ENCODE results near the gene CNOT10. TPM values are rescaled to one million over a fixed set of nuclear protein-coding genes. Genes with fewer than 3 reads are reported as not detected.

CNOT10 gene
- total and polyA plus RNA-seq, 5 experiments from 2014 or later: 27.3 to 52.9 (median 32.0) TPM

DNA sequence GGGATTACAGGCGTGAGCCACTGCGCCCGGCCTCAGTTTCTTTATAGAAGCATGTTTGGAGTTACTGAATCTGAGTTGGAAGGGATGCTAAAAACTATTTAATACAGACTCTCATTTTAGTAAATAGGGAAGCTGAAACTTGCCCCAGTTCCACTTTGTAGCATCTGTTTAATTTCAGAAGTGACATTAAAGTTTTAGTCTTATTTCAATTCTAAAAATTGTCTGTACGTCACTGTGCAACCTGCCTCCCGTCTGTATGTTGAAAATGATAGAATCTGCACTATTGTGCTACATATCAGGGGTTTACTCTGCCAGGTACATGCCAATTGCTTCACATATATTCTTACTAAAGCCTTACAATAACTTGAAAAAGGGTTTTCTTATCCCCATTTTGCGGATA, 15.3 kb downstream of the CNOT10 start:
- POLR2A ChIA-PET: no interaction called here
- H3K27ac Mint-ChIP-seq: no peak overlapping the region
- H3K4me3 Mint-ChIP-seq: no peak overlapping the region
- H3K27me3 Mint-ChIP-seq: no peaks in the 10 kb centered on the region
- no peak for ATAC-seq
- no peaks in the 10 kb centered on the region for H3K9me3 Mint-ChIP-seq
- H3K36me3 Mint-ChIP-seq: peaks cover 0 to 21% (median 7%) of the 10 kb centered on the region in 3 donors
- peaks cover 17 to 34% (median 25%) of the 10 kb centered on the region in 4 donors for H3K4me1 Mint-ChIP-seq
- DNase-seq: no peak

DNA sequence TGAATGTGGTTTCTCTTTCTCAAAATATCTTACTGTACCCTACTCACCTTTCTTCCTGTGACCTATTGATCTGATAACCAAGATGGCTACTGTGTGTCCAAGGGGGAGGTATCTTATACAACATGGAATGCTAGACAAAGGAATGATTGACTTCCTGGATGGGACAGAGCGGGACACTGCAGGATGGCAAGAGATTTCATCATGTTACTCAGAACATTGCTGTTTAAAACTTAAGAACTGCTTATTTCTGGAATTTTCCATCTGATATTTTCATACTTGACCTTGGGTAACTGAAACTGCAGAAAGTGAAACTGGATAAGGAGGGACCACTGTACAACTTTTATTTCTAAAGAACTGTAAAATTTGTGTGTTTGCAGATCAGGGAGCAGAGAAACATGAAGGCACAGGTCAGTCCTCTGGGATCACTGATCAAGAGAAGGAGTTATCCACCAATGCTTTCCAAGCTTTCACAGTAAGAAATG, 18.5 kb downstream of the CNOT10 start:
- no peaks in the 10 kb centered on the region for H3K27me3 Mint-ChIP-seq
- POLR2A ChIA-PET: no interaction called here
- peak overlapping the region in 2 of 10 donors; percentile 15 to 30 for H3K4me3 Mint-ChIP-seq
- DNase-seq (no peak), ATAC-seq (no peak)
- peaks cover 1 to 30% (median 14%) of the 10 kb centered on the region in 3 donors for H3K36me3 Mint-ChIP-seq
- H3K4me1 Mint-ChIP-seq: peaks cover 16 to 46% (median 31%) of the 10 kb centered on the region in 4 donors
- no peaks in the 10 kb centered on the region for H3K9me3 Mint-ChIP-seq
- peak overlapping the region in 2 of 10 donors; percentile 11 to 30 for H3K27ac Mint-ChIP-seq

DNA sequence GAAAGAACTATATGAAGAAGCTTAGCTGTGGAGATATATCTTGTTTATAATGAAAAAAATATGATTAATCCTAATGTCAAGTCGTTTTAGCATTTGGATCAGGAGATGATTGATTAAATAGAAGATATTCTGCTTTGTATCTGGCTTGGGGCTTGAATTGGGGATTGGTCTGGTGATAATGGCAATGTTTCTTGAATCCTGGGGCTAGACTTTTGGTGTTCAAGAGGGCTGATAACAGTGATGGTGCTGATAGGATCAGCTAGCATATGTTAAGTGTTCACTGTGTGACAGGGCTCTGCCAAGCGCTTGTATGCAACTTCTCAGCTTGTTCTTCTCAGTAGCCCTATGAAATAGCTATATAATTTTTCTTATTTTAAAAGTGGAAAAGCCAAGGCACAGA, 20.2 kb downstream of the CNOT10 start:
- H3K36me3 Mint-ChIP-seq: peaks cover 8 to 39% (median 28%) of the 10 kb centered on the region in 3 donors
- H3K4me3 Mint-ChIP-seq: no peak overlapping the region
- no peaks in the 10 kb centered on the region for H3K9me3 Mint-ChIP-seq
- POLR2A ChIA-PET: no interaction called here
- H3K27me3 Mint-ChIP-seq: no peaks in the 10 kb centered on the region
- peak overlapping the region in 1 of 10 donors; percentile 2 for H3K27ac Mint-ChIP-seq
- peaks cover 14 to 40% (median 28%) of the 10 kb centered on the region in 4 donors for H3K4me1 Mint-ChIP-seq
- no peak for ATAC-seq
- DNase-seq: no peak

DNA sequence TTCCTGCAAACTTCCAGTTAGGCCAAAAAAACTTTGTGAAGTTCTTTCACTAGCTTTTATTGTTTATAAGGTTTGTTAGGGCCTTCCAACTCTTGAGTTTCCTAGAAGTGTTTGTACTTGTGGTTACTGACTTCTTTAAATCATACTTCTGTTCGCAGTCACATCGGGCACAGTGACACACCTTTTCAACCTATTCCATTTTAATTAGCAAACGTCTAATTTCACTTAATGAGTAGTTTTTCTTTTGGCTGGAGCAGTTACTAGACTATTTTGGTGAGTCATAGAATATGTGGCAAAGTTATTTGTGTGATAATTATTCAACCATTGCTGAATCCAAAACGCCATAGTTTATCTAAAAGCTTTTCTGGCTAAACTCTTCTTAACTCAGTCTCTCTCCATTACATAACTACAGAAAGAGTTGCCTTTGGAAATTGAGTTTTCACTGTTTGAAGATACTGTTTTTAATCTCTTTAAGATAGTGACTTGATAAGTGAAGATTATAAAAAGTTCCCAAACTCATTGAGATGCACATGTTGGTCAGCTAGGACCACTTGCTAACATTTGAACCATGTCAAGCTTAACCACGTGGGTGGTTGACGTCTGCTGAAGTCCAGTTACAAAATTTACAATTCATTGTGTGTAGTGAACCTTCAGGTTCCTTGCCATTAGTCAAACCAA, 21.5 kb downstream of the CNOT10 start:
- Mint-ChIP-seq H3K27me3 (no peaks in the 10 kb centered on the region), H3K27ac (peak overlapping the region in 6 of 10 donors; percentile 7 to 69 (median 29)), H3K4me3 (peak overlapping the region in 3 of 10 donors; percentile 5 to 57 (median 19)), H3K36me3 (peaks cover 8 to 52% (median 35%) of the 10 kb centered on the region in 3 donors), H3K4me1 (peaks cover 11 to 32% (median 26%) of the 10 kb centered on the region in 4 donors), H3K9me3 (no peaks in the 10 kb centered on the region)
- POLR2A ChIA-PET: no interaction called here
- ATAC-seq (no peak), DNase-seq (no peak)

DNA sequence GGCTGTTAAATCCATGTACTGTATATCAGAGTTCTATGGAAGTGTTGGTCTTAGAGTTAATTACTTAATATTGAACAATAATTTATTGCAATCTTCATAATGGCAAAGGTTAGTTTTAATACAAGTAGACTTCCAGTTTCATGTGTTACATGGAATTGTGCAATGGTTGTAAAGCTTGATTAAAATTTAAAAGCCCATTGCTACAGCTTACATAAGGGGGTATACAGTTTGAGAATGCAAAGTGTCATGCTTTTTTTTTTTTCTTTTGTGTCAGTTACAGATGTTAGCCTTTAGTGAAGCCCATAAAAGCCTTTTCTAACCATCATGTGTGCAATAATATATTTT, 22.0 kb downstream of the CNOT10 start:
- Mint-ChIP-seq H3K4me3 (no peak overlapping the region), H3K4me1 (peaks cover 10 to 31% (median 26%) of the 10 kb centered on the region in 4 donors), H3K9me3 (no peaks in the 10 kb centered on the region), H3K27ac (no peak overlapping the region), H3K27me3 (no peaks in the 10 kb centered on the region), H3K36me3 (peaks cover 8 to 57% (median 38%) of the 10 kb centered on the region in 3 donors)
- no peak for DNase-seq
- ATAC-seq: no peak
- POLR2A ChIA-PET: no interaction called here

DNA sequence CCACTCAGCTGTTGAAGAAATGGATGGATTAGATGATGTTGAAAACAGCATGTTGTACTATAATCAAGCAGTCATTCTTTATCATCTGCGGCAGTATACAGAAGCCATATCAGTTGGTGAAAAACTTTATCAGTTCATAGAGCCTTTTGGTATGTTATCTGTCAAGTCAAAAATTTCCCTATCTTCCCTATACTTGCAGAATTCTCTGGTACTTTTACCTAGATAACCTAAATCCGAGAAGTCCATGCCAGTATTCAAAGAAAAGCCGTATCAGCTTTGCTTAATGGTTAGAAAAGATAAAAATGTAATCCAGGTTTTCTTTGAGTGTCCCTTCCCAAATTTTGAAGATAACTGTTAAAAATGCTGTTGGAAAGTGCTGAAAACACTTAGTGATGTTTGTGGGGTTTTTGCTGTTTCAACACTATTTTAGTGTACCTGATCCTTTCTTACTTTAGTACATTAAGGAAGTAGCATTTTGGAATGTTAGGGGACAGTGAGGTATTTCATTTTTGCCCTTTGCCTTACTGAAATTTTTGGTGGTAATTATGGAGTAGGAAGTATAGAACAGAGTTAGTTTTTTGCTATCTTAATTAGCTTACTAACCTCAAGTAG, 23.8 kb downstream of the CNOT10 start:
- H3K9me3 Mint-ChIP-seq: no peaks in the 10 kb centered on the region
- H3K4me3 Mint-ChIP-seq: no peak overlapping the region
- peak overlapping the region in 2 of 10 donors; percentile 7 to 53 for H3K27ac Mint-ChIP-seq
- ATAC-seq: no peak
- no peaks in the 10 kb centered on the region for H3K27me3 Mint-ChIP-seq
- POLR2A ChIA-PET: no interaction called here
- H3K4me1 Mint-ChIP-seq: peaks cover 6 to 19% (median 16%) of the 10 kb centered on the region in 4 donors
- peaks cover 8 to 67% (median 41%) of the 10 kb centered on the region in 3 donors for H3K36me3 Mint-ChIP-seq
- no peak for DNase-seq

DNA sequence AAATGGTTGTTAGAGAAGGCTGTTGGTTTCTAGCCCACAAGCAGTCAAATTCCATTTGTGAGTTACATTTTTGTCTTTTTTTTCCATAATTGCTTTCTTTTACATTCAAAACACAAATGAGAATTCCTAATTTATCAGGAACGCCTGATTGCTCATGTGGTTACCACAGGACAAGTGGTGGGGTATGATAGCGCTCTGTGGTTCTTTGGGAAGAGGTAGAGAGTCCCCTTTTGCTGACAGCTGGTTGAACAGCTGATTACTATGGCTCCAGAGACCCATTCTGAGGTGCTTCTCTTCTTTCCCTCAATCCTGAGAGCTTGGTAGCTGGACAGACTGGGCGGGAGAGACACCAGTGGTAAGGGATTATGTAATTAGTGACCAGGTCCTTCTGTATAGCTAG, 24.4 kb downstream of the CNOT10 start:
- Mint-ChIP-seq H3K36me3 (peaks cover 8 to 72% (median 43%) of the 10 kb centered on the region in 3 donors), H3K27ac (peak overlapping the region in 2 of 10 donors; percentile 7 to 53), H3K4me1 (peaks cover 6 to 19% (median 16%) of the 10 kb centered on the region in 4 donors), H3K27me3 (no peaks in the 10 kb centered on the region), H3K9me3 (no peaks in the 10 kb centered on the region), H3K4me3 (no peak overlapping the region)
- no peak for DNase-seq
- POLR2A ChIA-PET: no interaction called here
- ATAC-seq: no peak

DNA sequence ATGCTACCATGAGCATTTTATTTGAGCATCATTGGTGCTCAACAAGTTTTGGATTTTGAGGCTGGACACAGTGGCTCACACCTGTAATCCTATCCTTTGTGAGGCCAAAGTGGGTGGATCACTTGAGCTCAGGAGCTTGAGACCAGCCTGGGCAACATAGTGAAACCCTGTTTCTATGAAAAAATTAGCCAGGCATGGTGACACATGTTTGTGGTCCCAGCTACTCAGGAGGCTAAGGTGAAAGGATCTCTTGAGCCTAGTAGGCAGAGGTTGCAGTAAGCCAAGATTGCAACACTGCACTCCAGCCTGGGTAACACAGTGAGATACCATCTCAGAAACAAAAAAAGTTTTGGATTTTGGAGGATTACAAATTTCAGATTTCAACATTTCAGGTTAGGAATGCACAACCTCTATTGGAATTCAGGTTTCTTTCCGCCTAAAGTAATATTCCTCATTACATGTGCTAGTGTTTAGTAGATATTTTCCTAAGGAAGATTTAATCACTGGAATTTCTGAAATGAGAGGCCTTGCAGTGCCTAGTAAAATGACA, 27.6 kb downstream of the CNOT10 start:
- H3K27ac Mint-ChIP-seq: no peak overlapping the region
- ATAC-seq (no peak), DNase-seq (no peak)
- no peak overlapping the region for H3K4me3 Mint-ChIP-seq
- POLR2A ChIA-PET: no interaction called here
- no peaks in the 10 kb centered on the region for H3K9me3 Mint-ChIP-seq
- no peaks in the 10 kb centered on the region for H3K27me3 Mint-ChIP-seq
- peaks cover 0 to 2% (median under 1%) of the 10 kb centered on the region in 4 donors for H3K4me1 Mint-ChIP-seq
- H3K36me3 Mint-ChIP-seq: peaks cover 13 to 90% (median 50%) of the 10 kb centered on the region in 3 donors

DNA sequence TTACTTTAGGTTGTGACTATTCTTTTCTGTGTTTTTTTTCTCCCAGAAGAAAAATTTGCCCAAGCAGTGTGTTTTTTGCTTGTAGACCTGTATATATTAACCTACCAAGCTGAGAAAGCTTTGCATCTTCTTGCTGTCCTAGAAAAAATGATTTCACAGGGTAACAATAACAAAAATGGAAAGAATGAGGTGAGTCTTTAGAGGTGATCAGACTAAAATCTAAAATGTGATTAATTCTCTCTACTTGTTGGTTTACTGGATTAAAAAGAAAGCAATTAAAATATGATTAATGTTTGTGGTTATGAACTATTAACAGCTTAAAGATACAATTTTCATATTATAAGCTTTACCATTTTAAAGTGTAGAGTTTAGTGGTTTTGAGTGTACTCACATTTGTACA, 28.2 kb downstream of the CNOT10 start:
- Mint-ChIP-seq H3K4me1 (peaks cover 0 to 2% (median under 1%) of the 10 kb centered on the region in 4 donors), H3K27me3 (no peaks in the 10 kb centered on the region), H3K9me3 (no peaks in the 10 kb centered on the region), H3K27ac (no peak overlapping the region), H3K4me3 (no peak overlapping the region), H3K36me3 (peaks cover 13 to 89% (median 50%) of the 10 kb centered on the region in 3 donors)
- ATAC-seq (no peak), DNase-seq (no peak)
- POLR2A ChIA-PET: no interaction called here

DNA sequence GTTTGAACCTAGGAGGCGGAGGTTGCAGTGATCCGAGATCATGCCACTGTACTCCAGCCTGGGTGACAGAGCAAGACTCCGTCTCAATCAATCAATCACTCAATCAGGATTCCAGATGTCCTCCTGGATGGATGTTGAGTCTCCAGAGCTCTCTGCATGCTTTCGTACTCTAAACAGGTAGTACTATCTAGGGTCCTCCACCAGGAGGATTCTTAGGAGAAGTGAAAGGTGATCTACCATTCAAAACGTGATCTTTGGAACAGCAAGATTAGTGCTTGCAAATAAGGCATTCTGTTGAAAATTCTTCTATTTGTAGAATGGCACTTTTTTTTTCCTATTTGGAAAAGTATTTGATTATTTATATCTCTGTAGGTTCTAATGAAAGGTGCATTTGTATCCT, 34.3 kb downstream of the CNOT10 start:
- H3K27ac Mint-ChIP-seq: no peak overlapping the region
- H3K27me3 Mint-ChIP-seq: no peaks in the 10 kb centered on the region
- POLR2A ChIA-PET: no interaction called here
- DNase-seq (no peak), ATAC-seq (no peak)
- H3K4me3 Mint-ChIP-seq: no peak overlapping the region
- no peaks in the 10 kb centered on the region for H3K9me3 Mint-ChIP-seq
- peaks cover 0 to 2% (median 0%) of the 10 kb centered on the region in 4 donors for H3K4me1 Mint-ChIP-seq
- peaks cover 5 to 83% (median 26%) of the 10 kb centered on the region in 3 donors for H3K36me3 Mint-ChIP-seq

DNA sequence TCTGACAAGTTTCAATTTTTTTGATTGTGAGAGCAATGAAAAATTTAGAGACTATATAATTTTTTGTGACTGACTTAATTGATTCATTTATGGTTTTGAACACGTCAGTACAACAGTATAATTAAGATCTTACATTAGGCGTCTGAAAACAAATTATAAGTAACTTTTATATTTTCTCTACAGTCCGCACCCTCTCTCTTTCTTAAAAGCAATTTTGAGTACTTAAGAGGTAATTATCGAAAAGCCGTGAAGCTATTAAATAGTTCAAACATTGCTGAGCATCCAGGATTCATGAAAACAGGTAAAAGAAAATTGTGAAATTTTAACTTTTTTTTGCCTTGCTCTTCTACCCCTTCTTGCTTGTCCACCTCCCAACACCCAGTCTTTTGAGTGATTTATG, 34.9 kb downstream of the CNOT10 start:
- DNase-seq: no peak
- Mint-ChIP-seq H3K36me3 (peaks cover 4 to 87% (median 26%) of the 10 kb centered on the region in 3 donors), H3K4me1 (peaks cover 0 to 2% (median 0%) of the 10 kb centered on the region in 4 donors), H3K4me3 (no peak overlapping the region), H3K27me3 (no peaks in the 10 kb centered on the region), H3K9me3 (no peaks in the 10 kb centered on the region), H3K27ac (no peak overlapping the region)
- POLR2A ChIA-PET: no interaction called here
- no peak for ATAC-seq

DNA sequence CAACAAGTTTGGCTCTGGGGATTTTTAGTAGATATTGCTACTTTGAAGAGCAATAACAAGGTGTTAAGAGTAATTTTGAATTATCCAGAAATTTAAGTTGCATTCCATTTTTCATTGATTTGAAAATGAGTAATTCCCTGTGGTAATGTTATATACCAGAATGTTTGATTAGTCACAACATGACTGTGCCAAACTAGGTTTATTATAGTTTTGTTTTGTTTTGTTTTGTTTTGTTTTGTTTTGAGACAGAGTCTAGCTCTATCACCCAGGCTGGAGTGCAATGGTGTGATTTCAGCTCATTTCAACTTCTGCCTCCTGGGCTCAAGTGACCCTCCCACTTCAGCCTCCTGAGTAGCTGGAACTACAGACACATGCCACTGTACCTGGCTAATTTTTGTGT, 40.7 kb downstream of the CNOT10 start:
- POLR2A ChIA-PET: no interaction called here
- no peak for DNase-seq
- no peak overlapping the region for H3K27ac Mint-ChIP-seq

DNA sequence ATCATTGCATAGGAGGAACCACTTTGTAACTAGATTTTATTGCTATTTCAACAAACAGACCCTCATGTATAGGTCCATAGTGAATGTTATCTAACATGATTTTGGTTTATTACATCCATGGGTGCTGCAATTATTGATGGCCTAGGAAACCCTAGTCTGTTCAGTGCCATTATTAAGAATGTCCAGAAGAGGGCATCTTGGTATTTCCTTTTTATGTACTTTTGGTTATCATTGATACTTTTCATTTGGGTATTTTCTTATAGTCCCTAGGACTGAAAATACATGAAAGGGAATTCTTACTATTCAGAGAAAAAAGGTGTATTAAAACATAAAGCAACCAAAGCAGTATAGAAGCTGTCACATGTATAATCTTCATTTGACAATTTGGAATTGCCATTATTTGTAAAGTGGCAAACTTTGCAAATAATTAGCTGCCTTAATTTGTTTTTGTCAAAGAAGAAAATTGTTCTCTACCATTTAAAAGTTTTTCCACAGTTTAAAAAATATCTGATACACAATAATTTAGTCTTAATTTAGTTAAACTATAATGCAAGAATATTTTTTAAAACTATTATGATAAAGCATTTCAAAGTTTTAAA, 48.7 kb downstream of the CNOT10 start:
- ATAC-seq (no peak), DNase-seq (peak in 2 of 10 donors; percentile 5 to 6)
- Mint-ChIP-seq H3K27ac (no peak overlapping the region), H3K36me3 (peaks cover 8 to 71% (median 23%) of the 10 kb centered on the region in 3 donors), H3K4me3 (no peak overlapping the region), H3K4me1 (peaks cover 0 to 5% (median 0%) of the 10 kb centered on the region in 4 donors), H3K9me3 (no peaks in the 10 kb centered on the region), H3K27me3 (no peaks in the 10 kb centered on the region)
- POLR2A ChIA-PET: no interaction called here

More for the DNA sequence above, 40.7 kb downstream of the CNOT10 start:
- Mint-ChIP-seq H3K9me3 (no peaks in the 10 kb centered on the region), H3K4me1 (peaks cover 0 to 4% (median 0%) of the 10 kb centered on the region in 4 donors), H3K27me3 (no peaks in the 10 kb centered on the region), H3K36me3 (peaks cover 4 to 85% (median 23%) of the 10 kb centered on the region in 3 donors), H3K4me3 (no peak overlapping the region)
- no peak for ATAC-seq
